ENCODE results near the gene RNF123.

The RNF123 gene

DNA sequence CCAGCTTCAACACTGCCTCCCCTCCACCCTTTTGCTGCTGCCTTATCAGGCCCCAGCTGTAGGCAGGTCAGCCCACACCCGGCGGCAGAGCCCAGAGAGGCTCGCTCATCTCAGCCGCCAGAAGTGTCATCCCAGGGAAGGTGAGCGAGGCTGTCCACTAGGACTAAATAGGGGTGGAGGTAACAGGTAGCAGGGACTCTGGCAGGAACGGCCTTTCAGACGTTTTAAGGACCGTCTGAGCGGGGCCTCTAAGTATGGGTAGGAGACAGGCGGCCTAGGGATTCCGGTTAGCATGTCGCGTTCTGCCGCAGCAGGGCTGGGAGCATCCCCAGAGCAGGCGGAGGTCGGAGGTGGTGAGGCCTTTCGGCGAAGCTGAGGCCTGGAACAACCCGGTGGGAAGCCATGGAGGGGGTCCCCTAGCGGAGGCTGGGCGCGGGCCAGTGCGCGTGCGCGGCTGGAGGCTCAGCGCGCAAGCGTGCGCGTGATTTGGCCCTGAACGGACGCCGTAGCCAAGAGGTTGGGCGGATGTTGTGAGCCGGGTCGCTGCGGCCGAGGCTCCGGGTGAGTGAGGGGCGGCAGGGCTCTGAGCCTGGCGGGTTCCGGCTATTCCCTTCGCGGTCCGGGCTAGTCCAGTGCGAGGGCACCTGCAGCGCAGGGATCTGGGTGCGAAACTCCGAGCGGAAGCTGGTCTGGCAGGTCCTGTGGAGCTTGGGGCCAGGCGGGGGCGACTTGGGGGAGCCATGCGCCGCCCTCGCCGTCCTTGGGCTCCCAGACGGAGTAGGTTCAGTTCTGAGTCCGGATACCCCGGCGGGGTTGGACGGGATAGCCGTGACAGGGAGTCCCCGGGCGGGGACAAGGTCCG is at the start of gene RNF123, which contains the start of gene MST1:
Gene RNF123, plus strand, starts transcription at position 512 of the 862 bp plus-strand sequence. CDS start 1,609 bp downstream, outside the sequence.
Gene MST1, minus strand, starts transcription at position 429 of the 862 bp plus-strand sequence. CDS start 783 bp downstream, outside the sequence.
- Histone ChIP-seq H3K4me3 (peak within 1 kb of the TSS; percentile 89 to 99 (median 96)), H4K20me1 (peaks cover 0 to 27% (median 11%) of the 10 kb centered on the region in 11 experiments; a peak in 13 of 22 replicates), H3K4me2 (peak within 1 kb of the TSS; percentile 80 to 97 (median 92)), H3K9me3 (replicated peaks in 1 of 11) (peaks cover 0 to 12% (median 5%) of the 10 kb centered on the region in 11 experiments; a peak in 8 of 22 replicates), H3K27me3 (no peaks in the 10 kb centered on the region), H3K9ac (peak within 1 kb of the TSS; percentile 88 to 95 (median 92)), H3K36me3 (peaks cover 0 to 25% (median 5%) of the 10 kb centered on the region in 11 experiments; a peak in 12 of 22 replicates), H3K4me1 (peaks cover 22 to 28% (median 25%) of the 10 kb centered on the region in 10 experiments), H3K27ac (peak within 1 kb of the TSS; percentile 69 to 89 (median 83))
- no peak for TF ChIP-seq Cebpa-rat (IDR thresholded peaks at IDR 0.05)

DNA sequence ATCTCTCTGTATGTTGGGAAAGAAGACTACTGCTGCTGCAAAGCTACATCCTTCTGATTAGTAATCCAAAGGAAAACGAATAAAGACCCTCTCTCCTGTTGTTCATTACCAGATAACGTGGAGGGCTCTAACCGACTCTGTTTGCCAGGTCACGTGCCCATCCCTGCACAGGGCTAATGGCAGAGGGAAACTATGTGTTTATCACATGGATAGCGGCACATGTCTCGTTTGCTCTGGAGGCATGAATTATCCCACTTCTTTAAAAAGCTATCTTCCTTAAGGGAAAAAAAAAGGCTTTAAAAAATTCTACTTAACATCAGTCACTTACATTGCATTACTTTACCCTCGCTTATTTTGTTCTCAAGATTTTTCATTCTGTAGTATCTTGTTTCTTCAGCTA is 48.1 kb upstream of the RNF123 start:
- Histone ChIP-seq H3K4me2 (no peak overlapping the region), H3K4me1 (peaks cover 7 to 37% (median 11%) of the 10 kb centered on the region in 10 experiments), H3K9ac (no peak overlapping the region), H3K9me3 (replicated peaks in 1 of 11) (no peaks in the 10 kb centered on the region), H3K27ac (no peak overlapping the region), H4K20me1 (no peaks in the 10 kb centered on the region; a peak in 1 of 22 replicates), H3K27me3 (no peaks in the 10 kb centered on the region), H3K36me3 (no peaks in the 10 kb centered on the region), H3K4me3 (no peak overlapping the region)
- TF ChIP-seq Cebpa-rat (IDR thresholded peaks at IDR 0.05): no peak

DNA sequence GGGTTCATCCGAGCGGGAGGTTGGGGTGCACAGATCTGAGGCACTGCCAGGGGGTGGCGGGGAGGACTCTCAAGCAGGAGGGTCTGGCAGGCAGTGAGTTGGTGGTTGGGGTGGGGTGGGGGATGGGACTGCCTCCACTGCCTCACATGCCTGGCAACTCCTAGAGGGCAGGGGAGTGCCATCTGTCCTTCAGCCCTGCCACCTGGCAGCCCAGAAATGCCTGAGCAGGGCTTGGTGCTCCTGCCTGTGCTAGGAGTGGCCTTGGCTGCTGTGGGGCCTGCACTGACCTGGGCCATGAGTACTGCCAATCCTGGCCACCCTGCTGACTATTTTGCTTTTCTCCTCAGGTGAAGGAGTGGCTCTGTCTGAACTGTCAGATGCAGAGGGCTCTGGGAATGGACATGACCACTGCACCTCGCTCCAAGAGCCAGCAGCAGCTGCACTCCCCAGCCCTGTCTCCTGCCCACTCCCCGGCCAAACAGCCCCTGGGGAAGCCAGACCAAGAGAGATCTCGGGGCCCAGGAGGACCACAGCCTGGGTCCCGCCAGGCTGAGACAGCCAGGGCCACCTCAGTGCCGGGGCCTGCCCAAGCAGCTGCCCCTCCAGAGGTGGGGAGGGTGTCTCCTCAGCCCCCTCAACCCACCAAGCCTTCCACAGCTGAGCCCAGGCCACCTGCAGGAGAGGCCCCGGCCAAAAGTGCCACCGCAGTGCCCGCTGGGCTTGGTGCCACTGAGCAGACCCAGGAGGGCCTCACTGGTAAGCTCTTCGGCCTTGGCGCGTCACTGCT is 47.2 kb upstream of the RNF123 start:
- Histone ChIP-seq H4K20me1 (no peaks in the 10 kb centered on the region; a peak in 1 of 22 replicates), H3K36me3 (no peaks in the 10 kb centered on the region), H3K4me1 (peaks cover 9 to 32% (median 14%) of the 10 kb centered on the region in 10 experiments), H3K27me3 (no peaks in the 10 kb centered on the region), H3K27ac (no peak overlapping the region; a peak in 1 of 22 replicates), H3K9ac (no peak overlapping the region), H3K9me3 (replicated peaks in 1 of 11) (no peaks in the 10 kb centered on the region), H3K4me2 (no peak overlapping the region), H3K4me3 (no peak overlapping the region)
- TF ChIP-seq Cebpa-rat (IDR thresholded peaks at IDR 0.05): no peak

DNA sequence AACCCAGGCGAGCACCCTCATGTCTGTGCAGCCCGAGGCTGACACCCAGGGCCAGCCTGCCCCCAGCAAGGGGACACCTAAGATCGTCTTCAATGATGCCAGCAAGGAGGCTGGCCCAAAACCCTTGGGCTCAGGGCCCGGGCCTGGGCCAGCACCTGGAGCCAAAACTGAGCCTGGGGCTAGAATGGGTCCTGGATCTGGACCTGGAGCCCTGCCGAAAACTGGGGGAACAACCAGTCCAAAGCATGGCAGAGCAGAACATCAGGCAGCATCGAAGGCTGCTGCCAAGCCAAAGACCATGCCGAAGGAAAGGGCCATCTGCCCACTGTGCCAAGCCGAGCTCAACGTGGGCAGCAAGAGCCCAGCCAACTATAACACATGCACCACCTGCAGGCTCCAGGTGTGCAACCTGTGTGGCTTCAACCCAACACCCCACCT is 46.6 kb upstream of the RNF123 start:
- no peak overlapping the region for H3K4me3 ChIP-seq
- peaks cover 15 to 29% (median 19%) of the 10 kb centered on the region in 10 experiments for H3K4me1 ChIP-seq
- H4K20me1 ChIP-seq: no peaks in the 10 kb centered on the region; a peak in 1 of 22 replicates
- TF ChIP-seq Cebpa-rat (IDR thresholded peaks at IDR 0.05): no peak
- H3K4me2 ChIP-seq: no peak overlapping the region
- no peak overlapping the region for H3K9ac ChIP-seq
- H3K9me3 ChIP-seq (replicated peaks in 1 of 11): no peaks in the 10 kb centered on the region
- H3K36me3 ChIP-seq: no peaks in the 10 kb centered on the region
- no peak overlapping the region for H3K27ac ChIP-seq
- no peaks in the 10 kb centered on the region for H3K27me3 ChIP-seq

DNA sequence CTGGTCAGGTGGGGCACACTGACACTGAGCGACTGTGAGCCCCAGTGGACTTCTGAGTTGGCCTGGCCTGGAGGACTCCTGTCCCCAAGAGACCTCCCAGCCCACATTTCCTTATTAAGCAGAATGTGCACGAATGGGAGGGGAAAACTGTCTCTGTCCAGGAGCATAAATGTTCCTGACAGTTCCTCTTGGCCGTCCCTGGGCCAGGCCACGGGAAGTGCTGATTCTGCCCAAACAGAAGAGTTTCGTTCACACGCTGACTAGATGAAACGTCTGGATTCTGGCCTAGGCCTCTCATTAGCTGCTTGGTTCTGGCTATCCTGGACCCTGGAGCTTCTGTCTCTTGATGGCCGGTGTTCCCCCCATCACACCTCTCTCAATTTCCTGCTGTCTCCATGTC is 44.7 kb upstream of the RNF123 start:
- Histone ChIP-seq H3K9ac (no peak overlapping the region), H3K4me2 (peak overlapping the region in 2 of 11 experiments; percentile 47 to 52; a peak in 4 of 22 replicates), H4K20me1 (no peaks in the 10 kb centered on the region; a peak in 1 of 22 replicates), H3K9me3 (replicated peaks in 1 of 11) (no peaks in the 10 kb centered on the region), H3K4me1 (peaks cover 14 to 29% (median 20%) of the 10 kb centered on the region in 10 experiments), H3K27ac (no peak overlapping the region), H3K27me3 (no peaks in the 10 kb centered on the region), H3K4me3 (no peak overlapping the region), H3K36me3 (no peaks in the 10 kb centered on the region)
- no peak for TF ChIP-seq Cebpa-rat (IDR thresholded peaks at IDR 0.05)

DNA sequence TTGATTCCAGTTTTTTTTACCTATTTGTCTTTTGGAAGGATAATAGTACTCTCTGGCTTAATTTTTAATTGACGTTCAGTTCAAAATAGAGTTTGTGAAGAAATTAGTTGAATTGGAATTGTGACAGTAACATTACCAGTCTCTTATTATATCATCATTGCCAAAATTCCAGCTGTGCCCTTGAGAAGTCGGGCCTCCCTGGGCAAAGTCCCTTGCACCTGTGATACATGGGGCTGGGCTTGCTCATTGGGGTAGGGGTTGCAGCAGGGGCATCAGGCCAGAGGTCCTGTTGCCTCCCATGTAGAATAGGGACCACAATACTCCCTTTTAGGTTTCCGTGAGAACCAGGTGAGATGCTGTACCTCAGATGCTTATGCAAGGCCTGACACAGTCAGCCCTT is 43.1 kb upstream of the RNF123 start:
- H3K4me2 ChIP-seq: no peak overlapping the region
- no peak for TF ChIP-seq Cebpa-rat (IDR thresholded peaks at IDR 0.05)
- no peaks in the 10 kb centered on the region for H3K27me3 ChIP-seq
- H3K9ac ChIP-seq: no peak overlapping the region
- peaks cover 14 to 34% (median 22%) of the 10 kb centered on the region in 10 experiments for H3K4me1 ChIP-seq
- no peaks in the 10 kb centered on the region for H3K9me3 ChIP-seq (replicated peaks in 1 of 11)
- no peak overlapping the region for H3K27ac ChIP-seq
- no peaks in the 10 kb centered on the region; a peak in 1 of 22 replicates for H4K20me1 ChIP-seq
- no peaks in the 10 kb centered on the region for H3K36me3 ChIP-seq
- H3K4me3 ChIP-seq: no peak overlapping the region

DNA sequence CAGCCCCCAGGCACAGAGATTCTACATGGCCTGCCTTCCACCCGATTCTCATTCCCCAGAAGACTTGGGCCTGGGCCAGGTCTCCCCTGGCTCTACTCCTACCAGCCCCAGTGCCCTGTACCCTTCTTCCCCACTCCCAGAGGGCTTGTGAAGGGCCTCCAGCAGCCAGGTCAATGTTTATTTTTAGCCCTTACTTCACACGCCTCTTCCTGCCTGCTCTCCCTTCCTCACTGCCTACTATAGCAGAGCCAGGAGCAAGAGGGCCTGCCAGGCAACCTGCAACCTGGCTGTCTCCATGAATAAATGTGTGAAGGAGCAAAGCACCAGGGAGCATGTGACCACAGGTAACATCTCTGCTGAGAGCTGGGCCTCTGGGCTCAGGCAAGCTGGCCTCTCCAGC is 41.6 kb upstream of the RNF123 start:
- H4K20me1 ChIP-seq: peaks cover 0 to 9% (median 0%) of the 10 kb centered on the region in 11 experiments; a peak in 1 of 22 replicates
- no peaks in the 10 kb centered on the region for H3K9me3 ChIP-seq (replicated peaks in 1 of 11)
- no peaks in the 10 kb centered on the region for H3K36me3 ChIP-seq
- H3K9ac ChIP-seq: no peak overlapping the region
- H3K4me1 ChIP-seq: peaks cover 14 to 40% (median 25%) of the 10 kb centered on the region in 10 experiments
- H3K4me3 ChIP-seq: no peak overlapping the region
- H3K4me2 ChIP-seq: peak overlapping the region; percentile 30 to 81 (median 65); a peak in 20 of 22 replicates
- no peak overlapping the region for H3K27ac ChIP-seq
- no peaks in the 10 kb centered on the region for H3K27me3 ChIP-seq
- no peak for TF ChIP-seq Cebpa-rat (IDR thresholded peaks at IDR 0.05)

DNA sequence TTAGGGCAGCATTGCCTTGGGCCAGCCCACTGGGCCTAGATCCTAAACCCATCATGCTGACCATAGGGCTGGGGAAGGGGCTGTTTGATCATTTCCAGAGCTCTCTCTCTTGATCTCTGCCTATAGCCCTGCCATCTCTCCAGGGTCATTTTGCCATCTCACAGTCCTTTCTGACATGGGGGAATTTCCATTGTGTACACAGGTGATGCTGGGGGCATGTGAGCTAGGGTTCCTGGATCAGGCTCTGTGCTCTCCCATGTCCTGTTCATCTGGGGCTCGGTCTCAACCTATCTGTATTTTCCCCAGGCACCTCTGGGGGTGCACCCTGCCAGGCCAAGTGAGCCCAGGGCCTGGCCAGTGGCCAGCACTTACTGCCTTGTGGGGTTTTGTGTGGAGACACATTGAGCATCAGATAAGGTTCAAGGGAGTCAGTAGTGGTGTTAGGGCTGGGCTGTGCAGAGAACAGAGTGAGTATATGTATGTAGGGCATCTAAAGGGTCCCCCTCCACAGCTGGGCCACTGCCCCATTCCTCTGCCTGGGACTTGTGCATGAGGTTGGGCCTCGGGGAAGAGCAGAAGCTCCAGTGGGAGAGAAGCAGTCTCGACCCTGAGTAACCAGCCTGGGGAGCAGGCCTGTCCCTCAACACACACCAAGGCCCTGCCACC is 40.9 kb upstream of the RNF123 start:
- H4K20me1 ChIP-seq: peaks cover 0 to 9% (median 0%) of the 10 kb centered on the region in 11 experiments; a peak in 2 of 22 replicates
- H3K27me3 ChIP-seq: no peaks in the 10 kb centered on the region
- no peak for TF ChIP-seq Cebpa-rat (IDR thresholded peaks at IDR 0.05)
- H3K9ac ChIP-seq: no peak overlapping the region
- no peak overlapping the region for H3K4me3 ChIP-seq
- no peaks in the 10 kb centered on the region for H3K9me3 ChIP-seq (replicated peaks in 1 of 11)
- no peaks in the 10 kb centered on the region for H3K36me3 ChIP-seq
- H3K4me1 ChIP-seq: peaks cover 14 to 47% (median 33%) of the 10 kb centered on the region in 10 experiments
- H3K27ac ChIP-seq: no peak overlapping the region
- H3K4me2 ChIP-seq: peak overlapping the region in 9 of 11 experiments; percentile 56 to 81 (median 67); a peak in 17 of 22 replicates

Data from BLaER1 treated with 17β-estradiol and CSF1 and Interleukin-3, amounts not matched to agents 10 nM and 100 nM (cell line).